H1 (cell line): ENCODE data around the gene ABCB11. TPM values are rescaled to one million over a fixed set of nuclear protein-coding genes. Genes with fewer than 3 reads are reported as not detected.

Experiments used
- CTCF ChIA-PET: fragments of 300-600 bp; sonication (Branson Sonifier 250); formaldehyde crosslinking; loops from one replicate; lab custom pipeline; 2021; ENCODE audit not compliant: partially characterized antibody; lab: Charles Lee
- POLR2A ChIA-PET: fragments of 300-600 bp; sonication (Branson Sonifier 250); formaldehyde crosslinking; loops from one replicate; lab custom pipeline; 2021; ENCODE audit warnings: inconsistent platforms; ENCODE audit not compliant: partially characterized antibody; lab: Charles Lee
- DNase-seq, 2 experiments: peaks; one replicate each; pipeline versions ENCODE4 v3.0.0 to v3.0.0-alpha.2; 2010 to 2022; ENCODE audit warnings: low spot score in 2 of 2, low read depth in 1 of 2, mixed read lengths in 1 of 2
- FAIRE-seq: peaks from 2 replicates; lab custom pipeline; 2011; peaks lifted over from hg19 to GRCh38; lab: Jason Lieb, UNC
- H2AFZ ChIP-seq: 2 replicates; pipeline ENCODE4 v1.8.1; 2012; ENCODE audit warnings: low read length, inconsistent platforms
- H2AK5ac ChIP-seq: 2 replicates; pipeline ENCODE4 v1.6.1; 2013; ENCODE audit warnings: low read depth, low read length
- H2BK120ac ChIP-seq: replicated peaks from 2 replicates; pipeline ENCODE3; 2013; ENCODE audit warnings: low read depth, low read length, inconsistent platforms
- H2BK12ac ChIP-seq: 2 replicates; pipeline ENCODE4 v1.6.1; 2013; ENCODE audit warnings: low read depth, low read length
- H2BK15ac ChIP-seq: 2 replicates; pipeline ENCODE4 v1.6.1; 2013; ENCODE audit warnings: low read length
- H2BK20ac ChIP-seq: 2 replicates; pipeline ENCODE4 v1.6.1; 2013; ENCODE audit warnings: low read length
- H2BK5ac ChIP-seq: 2 replicates; pipeline ENCODE4 v1.6.1; 2013; ENCODE audit warnings: low read depth, low read length
- H3K14ac ChIP-seq: 2 replicates; pipeline ENCODE4 v1.6.1; 2013; ENCODE audit warnings: inconsistent platforms; ENCODE audit not compliant: insufficient read length
- H3K18ac ChIP-seq: 2 replicates; pipeline ENCODE4 v1.6.1; 2013; ENCODE audit warnings: low read length; ENCODE audit errors: extremely low read depth
- H3K23ac ChIP-seq: 2 replicates; pipeline ENCODE4 v1.6.1; 2013; ENCODE audit warnings: inconsistent platforms; ENCODE audit not compliant: insufficient read length
- H3K23me2 ChIP-seq: 2 replicates; pipeline ENCODE4 v1.6.1; 2013; ENCODE audit warnings: low read depth, low read length
- H3K27ac ChIP-seq: 2 replicates; pipeline ENCODE4 v1.6.1; 2011; ENCODE audit warnings: low read depth, low read length, inconsistent platforms
- H3K27me3 ChIP-seq, 4 experiments: replicated peaks in 1 of 4; 1 replicate in 1 of 4; 2 replicates in 3 of 4; pipeline versions ENCODE4 v1.6.1 to v1.8.1; 2011 to 2013; ENCODE audit warnings: low read length in 3 of 4, mild to moderate bottlenecking in 3 of 4, inconsistent platforms in 2 of 4, mixed read lengths in 2 of 4, moderate library complexity in 1 of 4; ENCODE audit not compliant: control insufficient read depth in 3 of 4, insufficient read depth in 3 of 4; ENCODE audit errors: extremely low read depth in 1 of 4
- H3K36me3 ChIP-seq, 4 experiments: 2 replicates each; pipeline versions ENCODE4 v1.6.1 to v1.8.1; 2011 to 2013; ENCODE audit warnings: mild to moderate bottlenecking in 4 of 4, low read length in 3 of 4, moderate library complexity in 2 of 4, control low read depth in 1 of 4, inconsistent platforms in 1 of 4; ENCODE audit not compliant: insufficient read depth in 4 of 4, control insufficient read depth in 2 of 4
- H3K4ac ChIP-seq: replicated peaks from 2 replicates; pipeline ENCODE3; 2013; ENCODE audit warnings: low read length, low read depth, mixed read lengths, inconsistent platforms; ENCODE audit not compliant: insufficient read length
- H3K4me1 ChIP-seq, 4 experiments: replicated peaks in 1 of 4; 1 replicate in 1 of 4; 2 replicates in 3 of 4; pipeline versions ENCODE4 v1.6.1 to v1.8.1; 2011 to 2013; ENCODE audit warnings: low read length in 3 of 4, inconsistent platforms in 2 of 4, mixed read lengths in 1 of 4; ENCODE audit not compliant: insufficient read depth in 4 of 4, control insufficient read depth in 3 of 4
- H3K4me2 ChIP-seq, 2 experiments: 2 replicates each; pipeline versions ENCODE4 v1.6.1 to v1.8.1; 2011 to 2013; ENCODE audit warnings: low read depth in 2 of 2, low read length in 2 of 2, control low read depth in 1 of 2, inconsistent platforms in 1 of 2, mild to moderate bottlenecking in 1 of 2; ENCODE audit not compliant: insufficient read depth in 1 of 2
- H3K4me3 ChIP-seq, 4 experiments: fragments of 200-600, 300-600 bp in 1 of 4; sonication (generic), shearing (Covaris generic), sonication (Bioruptor Twin) in 1 of 4; 2 replicates each; pipeline versions ENCODE4 v1.5.1 to v1.8.1; 2011 to 2016; ENCODE audit warnings: low read length in 4 of 4, low read depth in 3 of 4, control low read depth in 2 of 4, inconsistent platforms in 2 of 4, mild to moderate bottlenecking in 2 of 4, mixed read lengths in 1 of 4, moderate library complexity in 1 of 4; ENCODE audit not compliant: insufficient read depth in 2 of 4; ENCODE audit errors: extremely low read depth in 1 of 4
- H3K56ac ChIP-seq: replicated peaks from 2 replicates; pipeline ENCODE3; 2013; ENCODE audit warnings: low read depth, mild to moderate bottlenecking, mixed read lengths, low read length, inconsistent platforms; ENCODE audit not compliant: insufficient read length
- H3K79me1 ChIP-seq: 2 replicates; pipeline ENCODE4 v1.6.1; 2013; ENCODE audit warnings: low read depth, low read length, control low read depth
- H3K79me2 ChIP-seq, 2 experiments: 2 replicates each; pipeline versions ENCODE4 v1.6.1 to v1.8.1; 2012 to 2013; ENCODE audit warnings: low read length in 2 of 2, mild to moderate bottlenecking in 2 of 2, inconsistent platforms in 1 of 2; ENCODE audit not compliant: insufficient read depth in 2 of 2, control insufficient read depth in 1 of 2
- H3K9ac ChIP-seq, 4 experiments: replicated peaks in 1 of 4; 1 replicate in 1 of 4; 2 replicates in 3 of 4; pipeline versions ENCODE4 v1.6.1 to v1.8.1; 2011 to 2013; ENCODE audit warnings: low read depth in 3 of 4, low read length in 3 of 4, control low read depth in 2 of 4, mild to moderate bottlenecking in 2 of 4, moderate library complexity in 2 of 4, inconsistent platforms in 1 of 4; ENCODE audit errors: extremely low read depth in 1 of 4
- H3K9me3 ChIP-seq, 2 experiments: 2 replicates each; pipeline versions ENCODE4 v1.6.1 to v1.8.1; 2012 to 2013; ENCODE audit warnings: mild to moderate bottlenecking in 2 of 2, moderate library complexity in 2 of 2, control low read depth in 1 of 2, inconsistent platforms in 1 of 2, low read depth in 1 of 2, low read length in 1 of 2, mixed read lengths in 1 of 2; ENCODE audit not compliant: insufficient read depth in 2 of 2
- H4K20me1 ChIP-seq, 2 experiments: replicated peaks in 1 of 2; 2 replicates each; pipeline versions ENCODE3 to v1.8.1; 2011 to 2013; ENCODE audit warnings: inconsistent platforms in 2 of 2, low read length in 2 of 2, mild to moderate bottlenecking in 1 of 2; ENCODE audit not compliant: insufficient read depth in 2 of 2, control insufficient read depth in 1 of 2
- H4K5ac ChIP-seq: 2 replicates; pipeline ENCODE4 v1.6.1; 2013; ENCODE audit warnings: low read length, low read depth, mixed read lengths, inconsistent platforms; ENCODE audit not compliant: insufficient read length
- H4K8ac ChIP-seq: 2 replicates; pipeline ENCODE4 v1.8.0; 2013; ENCODE audit warnings: mild to moderate bottlenecking, moderate library complexity, low read length, inconsistent platforms; ENCODE audit not compliant: insufficient read depth; ENCODE audit errors: extremely low read depth
- H4K91ac ChIP-seq: replicated peaks from 2 replicates; pipeline ENCODE3; 2013; ENCODE audit warnings: low read length, mixed read lengths, inconsistent platforms; ENCODE audit not compliant: insufficient read length
- CEBPB ChIP-seq: IDR thresholded peaks from 2 replicates; pipeline ENCODE4 v1.6.1; 2012; ENCODE audit warnings: low read depth, low read length
- E2F6 ChIP-seq: IDR thresholded peaks from 2 replicates; pipeline ENCODE4 v1.6.1; 2012; ENCODE audit warnings: inconsistent platforms
- GABPA ChIP-seq: IDR thresholded peaks from 2 replicates; pipeline ENCODE4 v1.6.1; 2011; ENCODE audit warnings: mild to moderate bottlenecking, low read length, moderate library complexity, borderline replicate concordance; ENCODE audit not compliant: insufficient read depth
- POU5F1 ChIP-seq: IDR thresholded peaks from 2 replicates; pipeline ENCODE4 v1.6.1; 2011; ENCODE audit warnings: low read depth, mild to moderate bottlenecking, low read length, moderate library complexity
- RFX5 ChIP-seq: IDR thresholded peaks from 2 replicates; pipeline ENCODE4 v1.6.1; 2011; ENCODE audit warnings: low read depth, low read length, improper control_type of control experiment, borderline replicate concordance
- RXRA ChIP-seq: IDR thresholded peaks from 2 replicates; pipeline ENCODE4 v1.6.1; 2011; ENCODE audit warnings: low read depth, mild to moderate bottlenecking, low read length, moderate library complexity; ENCODE audit not compliant: insufficient read depth
- SP1 ChIP-seq: IDR thresholded peaks from 2 replicates; pipeline ENCODE4 v1.6.1; 2011; ENCODE audit warnings: low read depth, low read length
- whole genome bisulfite sequencing, 2 experiments: shearing (Covaris generic) in 1 of 2; methylation state at CpG; one replicate each; pipeline versions ENCODE4 v1.1.6 to v1.1.7; 2013 to 2015; ENCODE audit warnings: low lambda C conversion rate in 2 of 2, mixed read lengths in 2 of 2, inconsistent platforms in 1 of 2, low coverage in 1 of 2, missing lambda C conversion rate in 1 of 2; ENCODE audit not compliant: insufficient replicate concordance in 2 of 2, insufficient coverage in 1 of 2, insufficient read length in 1 of 2; ENCODE audit errors: extremely low coverage in 1 of 2, missing lambda C conversion rate in 1 of 2; 5-methylcytosine and 5-hydroxymethylcytosine counted together
- polyA plus RNA-seq, 7 experiments: library from polyadenylated mRNA; depleted of rRNA in 3 of 7; stranded (reverse) in 5 of 7; unstranded in 2 of 7; fragments of >200 nt in 5 of 7; fragments of 200-250 nt in 2 of 7; gene quantifications; 1 replicate in 5 of 7; 2 replicates in 1 of 7; 4 replicates in 1 of 7; pipeline versions ENCODE4 v1.2.1 to v1.2.3, GENCODE V29; 2011 to 2013; ENCODE audit warnings: missing spikeins in 2 of 7, mixed read lengths in 2 of 7
- total RNA-seq: library from RNA; stranded (reverse); fragmentation: NEBNext Ultra II Directional; extraction: Animal tissue kit (Norgen Biotek cat#: 25700); gene quantifications from 2 replicates; pipeline ENCODE4 v1.2.1, GENCODE V29; 2021

Gene ABCB11
- total and polyA plus RNA-seq, 2 of the 8 experiments (the other 6 are each of a cell fraction or from before 2014, with no cell fraction given): not detected

- H4K20me1 ChIP-seq: no peaks in the 10 kb centered on the region
- ChIA-PET CTCF (interaction anchor here (0.6 to 2.4 kb wide), 3 partner anchors 10 to 139 kb away, joined by 3 to 9 read pairs (median 3); no protein-coding TSS in a partner anchor), POLR2A (interaction anchor here (1.5 kb wide), 1 partner anchor 12 kb away, joined by 4 read pairs; no protein-coding TSS in a partner anchor)
- peaks cover 2 to 17% (median 15%) of the 10 kb centered on the region in 4 experiments for H3K4me1 ChIP-seq
- peak overlapping the region in 1 of 2 experiments; percentile 46; a peak in 1 of 4 replicates for H3K4me2 ChIP-seq
- H3K18ac ChIP-seq: no peak overlapping the region
- no peaks in the 10 kb centered on the region for H3K79me1 ChIP-seq
- no peak overlapping the region for H2BK15ac ChIP-seq
- no peak overlapping the region for H3K4me3 ChIP-seq
- peaks cover 0 to 2% (median 0%) of the 10 kb centered on the region in 4 experiments; a peak in 1 of 7 replicates for H3K27me3 ChIP-seq
- H2BK12ac ChIP-seq: no peak overlapping the region
- no peak for DNase-seq
- WGBS, 2 experiments: 83% methylated on average over 4 of the region's 4 CpGs; no CpG with 5 or more reads in 1 of the 2 experiments
- H4K91ac ChIP-seq: no peak overlapping the region
- H3K9me3 ChIP-seq: peaks cover 5 to 6% of the 10 kb centered on the region in 2 experiments; a peak in 3 of 4 replicates
- H2AK5ac ChIP-seq: no peak overlapping the region
- FAIRE-seq: no peak
- no peaks in the 10 kb centered on the region for H3K23me2 ChIP-seq
- H3K79me2 ChIP-seq: no peaks in the 10 kb centered on the region
- no peak overlapping the region for H2BK5ac ChIP-seq
- H2AFZ ChIP-seq: no peak overlapping the region
- TF ChIP-seq RFX5: no peak
- no peak for TF ChIP-seq POU5F1
- TF ChIP-seq GABPA: no peak
- TF ChIP-seq E2F6: no peak
- peak; percentile 54; the same call in 1 of the 2 replicates for TF ChIP-seq CEBPB
- TF ChIP-seq RXRA: no peak
- no peak for TF ChIP-seq SP1
- TF ChIP-seq, all 59 proteins: peak for 1
- Histone ChIP-seq H3K9ac (no peak overlapping the region), H2BK120ac (no peak overlapping the region), H3K56ac (no peak overlapping the region), H4K5ac (no peak overlapping the region), H4K8ac (no peak overlapping the region), H2BK20ac (no peak overlapping the region), H3K36me3 (no peaks in the 10 kb centered on the region), H3K27ac (no peak overlapping the region), H3K23ac (no peak overlapping the region), H3K14ac (no peak overlapping the region), H3K4ac (no peak overlapping the region)
Observed at GRCh38 chr2:168913495-168913894, 117.6 kb downstream of the ABCB11 start.
